SK-N-MC (cell line): Measurements from ENCODE around the gene MPP1.
A peak's percentile ranks its signal among the peaks of the same experiment; 100 is the strongest.

ENCODE experiments used
- DNase-seq: peaks from one replicate; pipeline ENCODE4 v3.0.0-alpha.2; 2011; ENCODE audit warnings: low read depth, low spot score
- H3K27ac ChIP-seq: fragments of 200-600 bp; sonication (generic); 2 replicates; pipeline ENCODE4 v1.5.1; 2016; ENCODE audit warnings: mixed run types
- H3K36me3 ChIP-seq: fragments of 200-600 bp; sonication (generic); 2 replicates; pipeline ENCODE4 v1.6.1; 2017; ENCODE audit warnings: antibody characterized with exemption, low read length, mixed read lengths; ENCODE audit not compliant: insufficient read depth
- H3K4me3 ChIP-seq: fragments of 200-600 bp; sonication (generic); 2 replicates; pipeline ENCODE4 v1.5.1; 2016
- H3K9ac ChIP-seq: fragments of 200-600 bp; sonication (generic); 2 replicates; pipeline ENCODE4 v1.8.0; 2017; ENCODE audit warnings: mixed run types, mixed read lengths; ENCODE audit not compliant: insufficient read length
- H3K9me3 ChIP-seq: fragments of 200-600 bp; sonication (generic); 2 replicates; pipeline ENCODE4 v1.6.1; 2017; ENCODE audit warnings: low read depth, mild to moderate bottlenecking, antibody characterized with exemption, low read length, moderate library complexity, mixed read lengths
- EZH2 ChIP-seq: fragments of 200-600 bp; sonication (generic); IDR thresholded peaks from one replicate; pipeline ENCODE4 v1.6.1; 2017; ENCODE audit warnings: antibody characterized with exemption
- FOXP2 ChIP-seq: optimal IDR thresholded peaks from 2 replicates; pipeline ENCODE3; 2011; ENCODE audit warnings: mild to moderate bottlenecking, moderate library complexity; ENCODE audit not compliant: insufficient read depth; ENCODE audit errors: extremely low read length, control extremely low read depth
- POLR2AphosphoS5 ChIP-seq: IDR thresholded peaks from 2 replicates; pipeline ENCODE4 v1.6.1; 2012; ENCODE audit warnings: mild to moderate bottlenecking, low read depth, low read length, borderline replicate concordance

MPP1 gene

GRCh38 chrX:154804957-154805695, at the start of gene MPP1:
Gene MPP1 (minus strand): TSS chrX:154805485. CDS start chrX:154805373, 112 bp downstream.
- H3K27ac ChIP-seq, result no peak within 1 kb of the TSS
- H3K4me3 ChIP-seq, result peak within 1 kb of the TSS; percentile 81
- TF ChIP-seq EZH2, result no peak
- peak; percentile 53; the same call in 1 of the 2 replicates for TF ChIP-seq POLR2AphosphoS5
- H3K9me3 ChIP-seq, result no peaks in the 10 kb centered on the region
- DNase-seq, result no peak
- H3K9ac ChIP-seq, result peak within 1 kb of the TSS; percentile 71
- H3K36me3 ChIP-seq, result no peaks in the 10 kb centered on the region

GRCh38 chrX:154850957-154851611, 45.8 kb upstream of the MPP1 start:
- Histone ChIP-seq H3K4me3 (no peak overlapping the region), H3K27ac (no peak overlapping the region), H3K36me3 (no peaks in the 10 kb centered on the region), H3K9ac (no peak overlapping the region), H3K9me3 (no peaks in the 10 kb centered on the region)
- TF ChIP-seq FOXP2 (no peak), POLR2AphosphoS5 (no peak), EZH2 (no peak)
- no peak for DNase-seq

GRCh38 chrX:154840856-154841255, 35.6 kb upstream of the MPP1 start:
- Histone ChIP-seq H3K9ac (no peak overlapping the region), H3K27ac (no peak overlapping the region), H3K9me3 (no peaks in the 10 kb centered on the region), H3K4me3 (no peak overlapping the region), H3K36me3 (no peaks in the 10 kb centered on the region)
- DNase-seq, result no peak
- TF ChIP-seq EZH2 (no peak), POLR2AphosphoS5 (no peak), FOXP2 (no peak)

GRCh38 chrX:154836163-154836562, 30.9 kb upstream of the MPP1 start:
- no peak for TF ChIP-seq POLR2AphosphoS5
- TF ChIP-seq FOXP2, result no peak
- no peak for TF ChIP-seq EZH2
- Histone ChIP-seq H3K4me3 (no peak overlapping the region), H3K27ac (no peak overlapping the region)

GRCh38 chrX:154834562-154834961, 29.3 kb upstream of the MPP1 start, which contains the start of gene SMIM9:
Gene SMIM9 (minus strand): TSS chrX:154834662. CDS start chrX:154830856, 3,806 bp downstream.
- H3K36me3 ChIP-seq, result no peaks in the 10 kb centered on the region
- no peak within 1 kb of the TSS for H3K4me3 ChIP-seq
- no peak within 1 kb of the TSS for H3K9ac ChIP-seq
- no peak for DNase-seq
- H3K9me3 ChIP-seq, result no peaks in the 10 kb centered on the region
- H3K27ac ChIP-seq, result no peak within 1 kb of the TSS
- no peak for TF ChIP-seq POLR2AphosphoS5
- TF ChIP-seq EZH2, result no peak
- no peak for TF ChIP-seq FOXP2

More at GRCh38 chrX:154836163-154836562, 30.9 kb upstream of the MPP1 start:
- Histone ChIP-seq H3K9me3 (no peaks in the 10 kb centered on the region), H3K36me3 (no peaks in the 10 kb centered on the region), H3K9ac (no peak overlapping the region)
- DNase-seq, result no peak

- Histone ChIP-seq H3K9me3 (no peaks in the 10 kb centered on the region), H3K9ac (no peak overlapping the region), H3K4me3 (no peak overlapping the region), H3K27ac (no peak overlapping the region), H3K36me3 (no peaks in the 10 kb centered on the region)
- no peak for DNase-seq
- no peak for TF ChIP-seq FOXP2
- no peak for TF ChIP-seq POLR2AphosphoS5
- no peak for TF ChIP-seq EZH2
Measured at GRCh38 chrX:154833746-154834274, 28.5 kb upstream of the MPP1 start.

- no peak overlapping the region for H3K27ac ChIP-seq
- no peak overlapping the region for H3K9ac ChIP-seq
- no peak overlapping the region for H3K4me3 ChIP-seq
- no peak for DNase-seq
- TF ChIP-seq FOXP2, result no peak
- no peaks in the 10 kb centered on the region for H3K36me3 ChIP-seq
- no peaks in the 10 kb centered on the region for H3K9me3 ChIP-seq
Measured at GRCh38 chrX:154829926-154830442, 24.7 kb upstream of the MPP1 start.

- Histone ChIP-seq H3K9me3 (no peaks in the 10 kb centered on the region), H3K27ac (no peak overlapping the region), H3K36me3 (no peaks in the 10 kb centered on the region), H3K4me3 (no peak overlapping the region), H3K9ac (no peak overlapping the region)
- DNase-seq, result no peak
- no peak for TF ChIP-seq EZH2
Measured at GRCh38 chrX:154829134-154829533, 23.8 kb upstream of the MPP1 start.
